IMR-90 (cell line): ENCODE results near the gene RBM28. TPM values are rescaled to one million over a fixed set of nuclear protein-coding genes. Genes with fewer than 3 reads are reported as not detected.

Source experiments
- ATAC-seq: fragments of 200-7000 bp; cut with Tn5 transposase; 2 replicates; pipeline ENCODE4 v1.9.1; 2020; ENCODE audit warnings: low read depth, mild to moderate bottlenecking, moderate library complexity
- BruUV-seq: library from RNA; stranded (reverse); fragments of 400-500 nt; replicated peaks from 2 replicates; lab custom pipeline; 2021; lab: Mats Ljungman, UMichigan
- CTCF ChIA-PET: fragments of 300-600 bp; formaldehyde crosslinking; extraction: SDS; loops from one replicate; lab custom pipeline; 2021; ENCODE audit warnings: antibody characterized with exemption; lab: Yijun Ruan, JAX
- POLR2A ChIA-PET: fragments of 300-600 bp; sonication (Branson Sonifier 250); formaldehyde crosslinking; loops from one replicate; lab custom pipeline; 2022; ENCODE audit warnings: antibody characterized with exemption; ENCODE audit not compliant: unreplicated experiment; lab: Charles Lee
- DNase-seq: peaks from one replicate; pipeline ENCODE4 v3.0.0; 2013
- H2AFZ ChIP-seq: replicated peaks from 2 replicates; pipeline ENCODE3; 2013; ENCODE audit warnings: low read length, mild to moderate bottlenecking; ENCODE audit not compliant: poor library complexity
- H2AK5ac ChIP-seq: 2 replicates; pipeline ENCODE4 v1.6.1; 2013; ENCODE audit warnings: low read depth, low read length, inconsistent platforms
- H2AK9ac ChIP-seq: replicated peaks from 2 replicates; pipeline ENCODE3; 2013; ENCODE audit warnings: mild to moderate bottlenecking, low read depth, low read length, moderate library complexity; ENCODE audit not compliant: poor library complexity
- H2BK120ac ChIP-seq: 2 replicates; pipeline ENCODE4 v1.6.1; 2013; ENCODE audit warnings: low read depth, low read length, inconsistent platforms
- H2BK15ac ChIP-seq: 3 replicates; pipeline ENCODE4 v1.6.1; 2013; ENCODE audit warnings: low read depth, low read length, inconsistent platforms
- H2BK20ac ChIP-seq: 2 replicates; pipeline ENCODE4 v1.6.1; 2013; ENCODE audit warnings: low read depth, mild to moderate bottlenecking, inconsistent platforms, low read length, moderate library complexity
- H2BK5ac ChIP-seq: 2 replicates; pipeline ENCODE4 v1.6.1; 2013; ENCODE audit warnings: mild to moderate bottlenecking, low read depth, low read length, inconsistent platforms; ENCODE audit not compliant: poor library complexity, severe bottlenecking
- H3K14ac ChIP-seq: replicated peaks from 2 replicates; pipeline ENCODE4 v1.6.1; 2013; ENCODE audit warnings: low read depth, low read length, inconsistent platforms
- H3K18ac ChIP-seq: 2 replicates; pipeline ENCODE4 v1.6.1; 2013; ENCODE audit warnings: low read depth, low read length, control low read depth
- H3K23ac ChIP-seq: 2 replicates; pipeline ENCODE4 v1.6.1; 2013; ENCODE audit warnings: low read depth, low read length, inconsistent platforms
- H3K27ac ChIP-seq: 2 replicates; pipeline ENCODE4 v1.5.1; 2013; ENCODE audit warnings: mild to moderate bottlenecking, control low read depth, low read length; ENCODE audit not compliant: insufficient read depth
- H3K27me3 ChIP-seq: 2 replicates; pipeline ENCODE4 v1.6.1; 2013; ENCODE audit warnings: low read length; ENCODE audit not compliant: control insufficient read depth, insufficient read depth
- H3K36me3 ChIP-seq: 2 replicates; pipeline ENCODE4 v1.6.1; 2013; ENCODE audit warnings: low read length, mixed read lengths; ENCODE audit not compliant: control insufficient read depth, insufficient read depth
- H3K4ac ChIP-seq: 2 replicates; pipeline ENCODE4 v1.6.1; 2013; ENCODE audit warnings: low read depth, low read length, inconsistent platforms
- H3K4me1 ChIP-seq: 2 replicates; pipeline ENCODE4 v1.6.1; 2013; ENCODE audit warnings: low read length, mixed read lengths; ENCODE audit not compliant: control insufficient read depth, insufficient read depth
- H3K4me2 ChIP-seq: 2 replicates; pipeline ENCODE4 v1.6.1; 2013; ENCODE audit warnings: low read depth, mild to moderate bottlenecking, control low read depth, low read length, moderate library complexity
- H3K4me3 ChIP-seq: 2 replicates; pipeline ENCODE4 v1.5.1; 2013; ENCODE audit warnings: low read depth, mild to moderate bottlenecking, control low read depth, low read length, moderate library complexity; ENCODE audit not compliant: insufficient read depth
- H3K56ac ChIP-seq: 2 replicates; pipeline ENCODE4 v1.6.1; 2013; ENCODE audit warnings: low read length, inconsistent platforms; ENCODE audit not compliant: insufficient read depth; ENCODE audit errors: extremely low read depth
- H3K79me1 ChIP-seq, 2 experiments: 2 replicates each; pipeline ENCODE4 v1.6.1; 2013; ENCODE audit warnings: low read length in 2 of 2, inconsistent platforms in 1 of 2, low read depth in 1 of 2
- H3K9ac ChIP-seq: 2 replicates; pipeline ENCODE4 v1.6.1; 2013; ENCODE audit warnings: low read depth, low read length, control low read depth
- H3K9me1 ChIP-seq: 2 replicates; pipeline ENCODE4 v1.6.1; 2013; ENCODE audit warnings: low read length, inconsistent platforms; ENCODE audit not compliant: insufficient read depth
- H3K9me3 ChIP-seq: 2 replicates; pipeline ENCODE4 v1.6.1; 2013; ENCODE audit warnings: low read length; ENCODE audit not compliant: control insufficient read depth, insufficient read depth
- H4K20me1 ChIP-seq: 2 replicates; pipeline ENCODE4 v1.6.1; 2013; ENCODE audit warnings: low read length, inconsistent platforms; ENCODE audit not compliant: insufficient read depth
- H4K5ac ChIP-seq: 2 replicates; pipeline ENCODE4 v1.6.1; 2013; ENCODE audit warnings: mild to moderate bottlenecking, low read depth, low read length, control low read depth
- H4K8ac ChIP-seq, 2 experiments: 2 replicates each; pipeline ENCODE4 v1.6.1; 2013; ENCODE audit warnings: low read depth in 2 of 2, low read length in 2 of 2, control low read depth in 1 of 2, inconsistent platforms in 1 of 2
- H4K91ac ChIP-seq: 2 replicates; pipeline ENCODE4 v1.6.1; 2013; ENCODE audit warnings: low read depth, low read length, inconsistent platforms; ENCODE audit not compliant: insufficient read depth
- BHLHE40 ChIP-seq: fragments of 150-350 bp; IDR thresholded peaks from 2 replicates; pipeline ENCODE4 v1.6.1; 2016; ENCODE audit warnings: mild to moderate bottlenecking, low read depth, low read length
- CEBPB ChIP-seq: IDR thresholded peaks from 2 replicates; pipeline ENCODE4 v1.6.1; 2012; ENCODE audit warnings: low read depth, low read length, improper control_type of control experiment
- CHD1 ChIP-seq: IDR thresholded peaks from 2 replicates; pipeline ENCODE4 v1.6.1; 2012; ENCODE audit warnings: low read depth, low read length, improper control_type of control experiment
- FOS ChIP-seq: fragments of 150-350 bp; IDR thresholded peaks from 2 replicates; pipeline ENCODE4 v1.6.1; 2016; ENCODE audit warnings: low read depth, low read length
- MAFK ChIP-seq: IDR thresholded peaks from 2 replicates; pipeline ENCODE4 v1.6.1; 2012; ENCODE audit warnings: low read depth, low read length, improper control_type of control experiment
- MAZ ChIP-seq: IDR thresholded peaks from 2 replicates; pipeline ENCODE4 v1.6.1; 2012; ENCODE audit warnings: low read depth, mild to moderate bottlenecking, low read length, improper control_type of control experiment, moderate library complexity, borderline replicate concordance
- NFE2L2 ChIP-seq: fragments of 150-350 bp; IDR thresholded peaks from 2 replicates; pipeline ENCODE4 v1.6.1; 2016; ENCODE audit warnings: low read depth, mild to moderate bottlenecking, low read length
- RCOR1 ChIP-seq: IDR thresholded peaks from 2 replicates; pipeline ENCODE4 v1.6.1; 2012; ENCODE audit warnings: mild to moderate bottlenecking, low read length, improper control_type of control experiment; ENCODE audit not compliant: insufficient replicate concordance
- SMC3 ChIP-seq: fragments of 150-350 bp; IDR thresholded peaks from 2 replicates; pipeline ENCODE4 v1.6.1; 2016; ENCODE audit warnings: low read depth, mild to moderate bottlenecking, antibody characterized with exemption, low read length, moderate library complexity
- WGBS, 2 experiments: methylation state at CpG; one replicate each; pipeline versions ENCODE4 v1.1.5 to v1.1.7; 2013; ENCODE audit warnings: missing lambda C conversion rate in 2 of 2; ENCODE audit not compliant: insufficient read length in 1 of 2; ENCODE audit errors: extremely low coverage in 2 of 2; 5-methylcytosine and 5-hydroxymethylcytosine counted together
- dilution Hi-C: fragments of 300-500 bp; cut with HindIII; formaldehyde crosslinking; loops from one replicate; pipeline ENCODE4 v1.14.3; 2018; ENCODE audit warnings: low sequenced_read_pairs; ENCODE audit not compliant: unreplicated experiment
- in situ Hi-C: fragments of 300-500 bp; cut with MboI; formaldehyde crosslinking; loops from 3 replicates; pipeline ENCODE4 v1.14.3; 2019; ENCODE audit warnings: low sequenced_read_pairs, inconsistent platforms, mixed read lengths
- intact Hi-C: fragments of 100-400 bp; cut with micrococcal nuclease; formaldehyde crosslinking; loops from 2 replicates; pipeline ENCODE4 v1.10.0; 2022
- polyA plus RNA-seq, 3 experiments: library from polyadenylated mRNA; depleted of rRNA; stranded (reverse); fragments of >200 nt; gene quantifications; 2 replicates each; pipeline ENCODE4 v1.2.3, GENCODE V29; 2012; ENCODE audit warnings: low replicate concordance in 1 of 3
- total RNA-seq: library from RNA; depleted of rRNA; stranded (reverse); fragments of >200 nt; gene quantifications from 2 replicates; pipeline ENCODE4 v1.2.3, GENCODE V29; 2012
- TF ChIP-seq, protein P1 (sequence below): conservative IDR thresholded peaks from 2 replicates; pipeline ENCODE4 v1.5.1; 2012; ENCODE audit warnings: mild to moderate bottlenecking, low read depth, low read length, improper control_type of control experiment
- TF ChIP-seq, protein P2 (sequence below): fragments of 150-350 bp; IDR thresholded peaks from 2 replicates; pipeline ENCODE4 v1.6.1; 2017; ENCODE audit warnings: mild to moderate bottlenecking, antibody characterized with exemption, low read length, low read depth

The RBM28 gene
- total and polyA plus RNA-seq, 2 of the 4 experiments (the other 2 are of a cell fraction) = 12.4 to 20.4 TPM

- no TSS peak for BruUV-seq
- no peaks in the 10 kb centered on the region for H3K79me1 ChIP-seq
- no peak overlapping the region for H3K23ac ChIP-seq
- no peak overlapping the region for H4K5ac ChIP-seq
- no peak overlapping the region for H3K56ac ChIP-seq
- H2AK5ac ChIP-seq = no peak overlapping the region
- no peak overlapping the region for H3K4me3 ChIP-seq
- WGBS, 2 experiments = no CpG with 5 or more reads among the region's 2 CpGs
- POLR2A ChIA-PET = no interaction called here
- H3K18ac ChIP-seq = no peak overlapping the region
- in situ Hi-C loops = no loop called here
- DNase-seq = no peak
- ATAC-seq = no peak
- H4K91ac ChIP-seq = no peak overlapping the region
- H3K27me3 ChIP-seq = peaks cover 23% of the 10 kb centered on the region
- H3K9me3 ChIP-seq = peaks cover 4% of the 10 kb centered on the region; the same call in 1 of the 2 replicates
- intact Hi-C loops = no loop called here
- no peak overlapping the region for H2BK15ac ChIP-seq
- no peak overlapping the region for H3K9ac ChIP-seq
- no peaks in the 10 kb centered on the region for H3K4me1 ChIP-seq
- CTCF ChIA-PET = interaction anchor here (0.8 to 1.7 kb wide), 2 partner anchors 14 to 27 kb away, joined by 3 to 5 read pairs; no protein-coding TSS in a partner anchor
- H4K8ac ChIP-seq = no peak overlapping the region
- H2BK120ac ChIP-seq = no peak overlapping the region
- H3K4ac ChIP-seq = no peak overlapping the region
- H2BK5ac ChIP-seq = no peak overlapping the region
- no peak overlapping the region for H2BK20ac ChIP-seq
- no peak overlapping the region for H3K27ac ChIP-seq
- no peak overlapping the region for H2AFZ ChIP-seq
- H3K36me3 ChIP-seq = no peaks in the 10 kb centered on the region
- H3K9me1 ChIP-seq = no peaks in the 10 kb centered on the region
- no peak overlapping the region for H3K4me2 ChIP-seq
- no peaks in the 10 kb centered on the region for H4K20me1 ChIP-seq
- dilution Hi-C loops = no loop called here
- no peak overlapping the region for H3K14ac ChIP-seq
- no peak overlapping the region for H2AK9ac ChIP-seq
- no peak for TF ChIP-seq NFE2L2
- no peak for TF ChIP-seq MAZ
- TF ChIP-seq MAFK = no peak
- TF ChIP-seq, protein P1, sequence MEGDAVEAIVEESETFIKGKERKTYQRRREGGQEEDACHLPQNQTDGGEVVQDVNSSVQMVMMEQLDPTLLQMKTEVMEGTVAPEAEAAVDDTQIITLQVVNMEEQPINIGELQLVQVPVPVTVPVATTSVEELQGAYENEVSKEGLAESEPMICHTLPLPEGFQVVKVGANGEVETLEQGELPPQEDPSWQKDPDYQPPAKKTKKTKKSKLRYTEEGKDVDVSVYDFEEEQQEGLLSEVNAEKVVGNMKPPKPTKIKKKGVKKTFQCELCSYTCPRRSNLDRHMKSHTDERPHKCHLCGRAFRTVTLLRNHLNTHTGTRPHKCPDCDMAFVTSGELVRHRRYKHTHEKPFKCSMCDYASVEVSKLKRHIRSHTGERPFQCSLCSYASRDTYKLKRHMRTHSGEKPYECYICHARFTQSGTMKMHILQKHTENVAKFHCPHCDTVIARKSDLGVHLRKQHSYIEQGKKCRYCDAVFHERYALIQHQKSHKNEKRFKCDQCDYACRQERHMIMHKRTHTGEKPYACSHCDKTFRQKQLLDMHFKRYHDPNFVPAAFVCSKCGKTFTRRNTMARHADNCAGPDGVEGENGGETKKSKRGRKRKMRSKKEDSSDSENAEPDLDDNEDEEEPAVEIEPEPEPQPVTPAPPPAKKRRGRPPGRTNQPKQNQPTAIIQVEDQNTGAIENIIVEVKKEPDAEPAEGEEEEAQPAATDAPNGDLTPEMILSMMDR = no peak
- TF ChIP-seq BHLHE40 = no peak
- no peak for TF ChIP-seq FOS
- no peak for TF ChIP-seq CEBPB
- TF ChIP-seq CHD1 = no peak
- no peak for TF ChIP-seq RCOR1
- TF ChIP-seq SMC3 = no peak
- TF ChIP-seq, protein P2, sequence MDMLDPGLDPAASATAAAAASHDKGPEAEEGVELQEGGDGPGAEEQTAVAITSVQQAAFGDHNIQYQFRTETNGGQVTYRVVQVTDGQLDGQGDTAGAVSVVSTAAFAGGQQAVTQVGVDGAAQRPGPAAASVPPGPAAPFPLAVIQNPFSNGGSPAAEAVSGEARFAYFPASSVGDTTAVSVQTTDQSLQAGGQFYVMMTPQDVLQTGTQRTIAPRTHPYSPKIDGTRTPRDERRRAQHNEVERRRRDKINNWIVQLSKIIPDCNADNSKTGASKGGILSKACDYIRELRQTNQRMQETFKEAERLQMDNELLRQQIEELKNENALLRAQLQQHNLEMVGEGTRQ = no peak
These were observed 29.9 kb upstream of the RBM28 start for GRCh38 chr7:128373606-128374005.
